GM03348 (cell line): ENCODE results near the gene LPCAT3.
"Not testable (repeated sequence)": the region's sequence is repeated elsewhere in the genome, so short reads cannot be mapped to it uniquely, and the experiment has no call there.

Source experiments
- DNase-seq: peaks from one replicate; pipeline ENCODE4 v3.0.0; 2012; ENCODE audit warnings: low spot score

Gene LPCAT3

GRCh38 chr12:7018350-7019042 lies at the start of gene LPCAT3:
Gene LPCAT3 (minus strand): TSS chr12:7018476. CDS start chr12:7018424, 52 bp downstream.
- DNase-seq = peak; percentile 99

GRCh38 chr12:7067096-7067495 lies 48.8 kb upstream of the LPCAT3 start:
- DNase-seq = no peak

- DNase-seq = no peak
Measured at GRCh38 chr12:7066596-7066995, 48.3 kb upstream of the LPCAT3 start.

GRCh38 chr12:7065073-7065623 lies 46.9 kb upstream of the LPCAT3 start:
- DNase-seq = no peak

- no peak for DNase-seq
Measured at GRCh38 chr12:7064516-7064915, 46.2 kb upstream of the LPCAT3 start.

GRCh38 chr12:7061596-7061995 lies 43.3 kb upstream of the LPCAT3 start:
- DNase-seq = no peak

- peak; percentile 52 for DNase-seq
Measured at GRCh38 chr12:7061138-7061537, 42.9 kb upstream of the LPCAT3 start.

- DNase-seq = peak; percentile 96
Measured at GRCh38 chr12:7060353-7060954, 42.2 kb upstream of the LPCAT3 start, which contains the start of gene C1S. Gene C1S (plus strand): TSS chr12:7060718. CDS start chr12:7061913, 1,195 bp downstream.

- no peak for DNase-seq
Measured at GRCh38 chr12:7059780-7060179, 41.5 kb upstream of the LPCAT3 start.

GRCh38 chr12:7058850-7059395 lies 40.6 kb upstream of the LPCAT3 start:
- no peak for DNase-seq

- no peak for DNase-seq
Measured at GRCh38 chr12:7058163-7058845, 40.0 kb upstream of the LPCAT3 start.

GRCh38 chr12:7055736-7056135 lies 37.5 kb upstream of the LPCAT3 start:
- not testable (repeated sequence) for DNase-seq

- no peak for DNase-seq
Measured at GRCh38 chr12:7054925-7055324, 36.6 kb upstream of the LPCAT3 start.

GRCh38 chr12:7049973-7050372 lies 31.7 kb upstream of the LPCAT3 start:
- DNase-seq = not testable (repeated sequence)

- not testable (repeated sequence) for DNase-seq
Measured at GRCh38 chr12:7049445-7049951, 31.2 kb upstream of the LPCAT3 start.

- no peak for DNase-seq
Measured at GRCh38 chr12:7047306-7047705, 29.0 kb upstream of the LPCAT3 start.

- no peak for DNase-seq
Measured at GRCh38 chr12:7046383-7047105, 28.3 kb upstream of the LPCAT3 start.

GRCh38 chr12:7045913-7046312 lies 27.6 kb upstream of the LPCAT3 start:
- no peak for DNase-seq

GRCh38 chr12:7042842-7043241 lies 24.6 kb upstream of the LPCAT3 start:
- DNase-seq = peak; percentile 66

GRCh38 chr12:7039403-7039802 lies 21.1 kb upstream of the LPCAT3 start:
- no peak for DNase-seq

GRCh38 chr12:7038591-7038990 lies 20.3 kb upstream of the LPCAT3 start:
- DNase-seq = no peak

GRCh38 chr12:7037411-7037810 lies 19.1 kb upstream of the LPCAT3 start:
- DNase-seq = not testable (repeated sequence)
